Mesenchymal stem cell (in vitro differentiated cells and primary cell): Measurements from ENCODE around the gene RRP15.

Source experiments
- DNase-seq: peaks from one replicate; pipeline ENCODE4 v3.0.0-alpha.2; 2013
- H2AFZ ChIP-seq: one replicate; pipeline ENCODE4 v1.6.1; 2013; ENCODE audit warnings: low read depth, mild to moderate bottlenecking, control low read depth, inconsistent platforms, low read length, moderate library complexity
- H2AK5ac ChIP-seq: 2 replicates; pipeline ENCODE4 v1.6.1; 2013; ENCODE audit warnings: low read length, moderate library complexity, mild to moderate bottlenecking, inconsistent platforms; ENCODE audit not compliant: severe bottlenecking
- H2BK120ac ChIP-seq: one replicate; pipeline ENCODE4 v1.6.1; 2013; ENCODE audit warnings: low read depth, mild to moderate bottlenecking, inconsistent platforms, low read length, moderate library complexity
- H2BK12ac ChIP-seq, 2 experiments: one replicate each; pipeline ENCODE4 v1.6.1; 2013; ENCODE audit warnings: inconsistent platforms in 2 of 2, low read length in 2 of 2, mild to moderate bottlenecking in 2 of 2, moderate library complexity in 2 of 2, control low read depth in 1 of 2
- H2BK15ac ChIP-seq: one replicate; pipeline ENCODE4 v1.6.1; 2013; ENCODE audit warnings: mild to moderate bottlenecking, low read depth, inconsistent platforms; ENCODE audit not compliant: poor library complexity, severe bottlenecking
- H2BK5ac ChIP-seq: 2 replicates; pipeline ENCODE4 v1.6.1; 2013; ENCODE audit warnings: low read depth, mild to moderate bottlenecking, low read length, control low read depth, inconsistent platforms; ENCODE audit not compliant: poor library complexity, severe bottlenecking
- H3K14ac ChIP-seq, 2 experiments: one replicate each; pipeline ENCODE4 v1.6.1; 2013; ENCODE audit warnings: inconsistent platforms in 2 of 2, low read length in 2 of 2, control low read depth in 1 of 2, mild to moderate bottlenecking in 1 of 2, moderate library complexity in 1 of 2
- H3K18ac ChIP-seq, 2 experiments: one replicate each; pipeline ENCODE4 v1.6.1; 2013; ENCODE audit warnings: inconsistent platforms in 2 of 2, low read length in 2 of 2, control low read depth in 1 of 2, low read depth in 1 of 2, mild to moderate bottlenecking in 1 of 2
- H3K23ac ChIP-seq, 2 experiments: one replicate each; pipeline ENCODE4 v1.6.1; 2013; ENCODE audit warnings: inconsistent platforms in 2 of 2, low read length in 2 of 2, mild to moderate bottlenecking in 2 of 2, moderate library complexity in 2 of 2, control low read depth in 1 of 2
- H3K27ac ChIP-seq: 2 replicates; pipeline ENCODE4 v1.5.1; 2013; ENCODE audit warnings: mild to moderate bottlenecking, moderate library complexity, low read length, control low read depth, inconsistent platforms; ENCODE audit not compliant: poor library complexity, severe bottlenecking
- H3K27me3 ChIP-seq, 2 experiments: 2 replicates each; pipeline versions ENCODE4 v1.6.1 to v1.7.0; 2013; ENCODE audit warnings: low read length in 2 of 2, mild to moderate bottlenecking in 2 of 2, moderate library complexity in 2 of 2, control low read depth in 1 of 2, inconsistent platforms in 1 of 2; ENCODE audit not compliant: control insufficient read depth in 1 of 2, insufficient read depth in 1 of 2
- H3K36me3 ChIP-seq, 2 experiments: 2 replicates each; pipeline versions ENCODE4 v1.6.1 to v1.7.0; 2013; ENCODE audit warnings: low read length in 2 of 2, control low read depth in 1 of 2, inconsistent platforms in 1 of 2, low read depth in 1 of 2, mild to moderate bottlenecking in 1 of 2; ENCODE audit not compliant: insufficient read depth in 2 of 2, control insufficient read depth in 1 of 2
- H3K4ac ChIP-seq, 2 experiments: one replicate each; pipeline ENCODE4 v1.6.1; 2013; ENCODE audit warnings: inconsistent platforms in 2 of 2, low read length in 2 of 2, mild to moderate bottlenecking in 2 of 2, moderate library complexity in 2 of 2, control low read depth in 1 of 2, low read depth in 1 of 2
- H3K4me1 ChIP-seq: 2 replicates; pipeline ENCODE4 v1.6.1; 2013; ENCODE audit warnings: low read depth, low read length, control low read depth; ENCODE audit not compliant: control insufficient read depth, insufficient read depth
- H3K4me2 ChIP-seq: 2 replicates; pipeline ENCODE4 v1.6.1; 2013; ENCODE audit warnings: low read length, mild to moderate bottlenecking, inconsistent platforms; ENCODE audit not compliant: poor library complexity, severe bottlenecking
- H3K4me3 ChIP-seq, 2 experiments: 2 replicates each; pipeline versions ENCODE4 v1.5.1 to v1.7.0; 2013; ENCODE audit warnings: low read length in 2 of 2, mild to moderate bottlenecking in 2 of 2, control low read depth in 1 of 2, low read depth in 1 of 2; ENCODE audit not compliant: insufficient read depth in 1 of 2
- H3K79me1 ChIP-seq: replicated peaks from 2 replicates; pipeline ENCODE4 v1.6.1; 2013; ENCODE audit warnings: mild to moderate bottlenecking, control low read depth, low read length, inconsistent platforms; ENCODE audit not compliant: poor library complexity, severe bottlenecking
- H3K9ac ChIP-seq: 2 replicates; pipeline ENCODE4 v1.7.0; 2013; ENCODE audit warnings: mild to moderate bottlenecking, low read length, moderate library complexity
- H3K9me3 ChIP-seq: 2 replicates; pipeline ENCODE4 v1.7.0; 2013; ENCODE audit warnings: mild to moderate bottlenecking, low read length; ENCODE audit not compliant: control insufficient read depth
- H4K8ac ChIP-seq: one replicate; pipeline ENCODE4 v1.6.1; 2013; ENCODE audit warnings: inconsistent platforms, mild to moderate bottlenecking, low read length, moderate library complexity
- H4K91ac ChIP-seq: one replicate; pipeline ENCODE4 v1.6.1; 2013; ENCODE audit warnings: mild to moderate bottlenecking, low read length, inconsistent platforms
- WGBS: methylation state at CpG from one replicate; pipeline ENCODE4 v1.1.7; 2013; ENCODE audit warnings: mixed read lengths; 5-methylcytosine and 5-hydroxymethylcytosine counted together

Gene RRP15

GRCh38 chr1:218364028-218364710 lies 79.1 kb downstream of the RRP15 start:
- WGBS: 87% methylated on average over 8 of the region's 8 CpGs

DNA sequence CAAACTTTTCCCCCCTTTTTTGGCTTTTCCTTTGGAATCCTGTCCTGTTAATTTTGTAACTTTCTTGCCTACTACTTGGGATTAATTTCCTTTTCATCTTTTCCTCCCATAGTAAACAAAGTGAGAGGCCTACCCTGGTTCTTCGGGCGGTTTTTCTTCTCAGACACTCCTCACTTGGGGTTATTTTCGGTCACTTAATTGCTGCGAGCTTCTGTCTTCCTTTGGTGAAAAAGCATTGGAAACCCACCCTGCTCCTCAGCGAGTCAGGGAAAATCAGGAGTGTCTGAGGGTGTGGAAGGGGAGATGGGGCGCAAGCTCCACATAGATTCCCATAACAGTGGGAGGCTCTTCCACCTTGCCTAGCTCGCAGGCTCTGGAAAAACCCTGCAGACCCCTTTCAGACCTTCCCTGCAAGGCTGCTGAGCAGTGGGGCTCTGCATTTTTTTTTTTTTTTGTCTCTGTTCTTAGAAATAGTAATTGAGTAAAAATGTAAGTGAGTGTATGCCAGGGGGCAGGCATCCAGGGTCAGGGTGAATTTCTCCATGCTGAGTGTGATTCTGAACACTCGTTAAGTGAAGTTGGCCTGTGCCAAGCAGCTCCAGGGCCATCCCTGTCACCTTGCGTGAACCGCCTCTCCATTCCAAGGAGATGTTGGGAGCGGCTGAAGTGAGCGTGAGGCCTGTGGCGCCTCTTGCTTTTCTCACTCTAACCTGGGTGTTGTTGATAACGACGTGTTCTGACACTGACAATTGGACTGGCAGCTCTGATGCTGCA lies 80.3 kb downstream of the RRP15 start:
- Histone ChIP-seq H3K4me3 (no peak overlapping the region), H3K23ac (no peak overlapping the region), H2BK120ac (no peak overlapping the region), H3K4ac (no peak overlapping the region), H3K4me2 (peak overlapping the region; percentile 26), H3K27me3 (no peaks in the 10 kb centered on the region), H3K79me1 (peaks cover 4% of the 10 kb centered on the region), H2AK5ac (peak overlapping the region; percentile 85), H3K27ac (peak overlapping the region; percentile 9), H3K4me1 (peaks cover 27% of the 10 kb centered on the region), H4K91ac (peak overlapping the region; percentile 53), H2BK12ac (peak overlapping the region in 1 of 2 experiments; percentile 55), H3K9ac (peak overlapping the region; percentile 15), H2BK15ac (peak overlapping the region; percentile 3), H4K8ac (no peak overlapping the region), H3K18ac (no peak overlapping the region), H3K14ac (no peak overlapping the region), H2AFZ (no peak overlapping the region), H3K9me3 (no peaks in the 10 kb centered on the region), H2BK5ac (no peak overlapping the region), H3K36me3 (peaks cover 0 to 32% of the 10 kb centered on the region in 2 experiments)
- WGBS: 94% methylated on average over 15 of the region's 15 CpGs
- no peak for DNase-seq

More at GRCh38 chr1:218364028-218364710, 79.1 kb downstream of the RRP15 start:
- Histone ChIP-seq H3K14ac (no peak overlapping the region), H4K91ac (no peak overlapping the region), H2AFZ (no peak overlapping the region), H3K4me1 (peaks cover 27% of the 10 kb centered on the region), H3K9me3 (no peaks in the 10 kb centered on the region), H3K4me3 (no peak overlapping the region), H3K79me1 (peaks cover 4% of the 10 kb centered on the region), H3K27me3 (no peaks in the 10 kb centered on the region), H2BK15ac (no peak overlapping the region), H4K8ac (no peak overlapping the region), H3K23ac (no peak overlapping the region), H3K9ac (no peak overlapping the region), H3K18ac (peak overlapping the region in 1 of 2 experiments; percentile 11), H3K4ac (no peak overlapping the region), H2BK120ac (no peak overlapping the region), H2BK12ac (no peak overlapping the region), H3K4me2 (no peak overlapping the region), H2BK5ac (no peak overlapping the region), H3K27ac (peak overlapping the region; percentile 23), H2AK5ac (peak overlapping the region; percentile 21), H3K36me3 (peaks cover 0 to 28% of the 10 kb centered on the region in 2 experiments)
- no peak for DNase-seq

DNA sequence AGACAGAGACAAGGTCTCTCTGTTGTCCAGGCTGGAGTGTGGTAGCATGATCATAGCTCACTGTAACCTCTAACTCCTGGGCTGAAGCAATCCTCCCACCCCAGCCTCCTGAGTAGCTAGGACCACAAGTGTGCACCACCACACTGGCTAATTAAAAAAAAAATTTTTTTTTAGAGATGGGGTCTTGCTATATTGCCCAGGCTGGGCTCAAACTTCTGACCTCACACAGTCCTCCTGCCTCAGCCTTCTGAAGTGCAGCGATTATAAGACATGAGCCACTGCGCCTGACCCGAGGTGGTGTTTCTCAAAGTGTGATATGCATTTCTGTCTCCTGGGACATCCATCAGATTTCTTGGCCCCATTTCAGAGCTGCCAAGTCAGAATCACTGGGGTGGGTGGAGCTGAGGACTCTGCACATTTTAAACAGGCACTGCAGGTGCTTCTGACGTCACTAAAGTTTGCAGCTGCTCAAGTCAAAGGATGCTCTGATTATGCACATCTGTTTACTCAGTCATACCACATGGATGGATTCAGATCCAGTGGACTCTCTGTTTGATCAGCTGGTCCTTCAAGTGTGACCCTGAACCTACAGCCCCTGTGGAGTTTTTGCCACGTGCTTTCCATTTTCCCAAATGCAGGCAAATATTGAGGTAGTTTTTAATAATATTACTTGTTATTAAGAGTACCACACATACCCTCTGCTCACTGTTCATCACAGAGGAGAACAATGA lies 81.4 kb downstream of the RRP15 start:
- no peak overlapping the region for H3K4me2 ChIP-seq
- H2BK5ac ChIP-seq: peak overlapping the region; percentile 24
- no peaks in the 10 kb centered on the region for H3K9me3 ChIP-seq
- H3K14ac ChIP-seq: no peak overlapping the region
- H4K91ac ChIP-seq: no peak overlapping the region
- H3K4me3 ChIP-seq: no peak overlapping the region
- H2AFZ ChIP-seq: no peak overlapping the region
- peaks cover 32% of the 10 kb centered on the region for H3K4me1 ChIP-seq
- no peak overlapping the region for H2BK12ac ChIP-seq
- H3K27me3 ChIP-seq: no peaks in the 10 kb centered on the region
- no peak overlapping the region for H3K4ac ChIP-seq
- peak overlapping the region; percentile 96 for H3K27ac ChIP-seq
- H3K18ac ChIP-seq: no peak overlapping the region
- DNase-seq: no peak
- peak overlapping the region; percentile 88 for H2AK5ac ChIP-seq
- H4K8ac ChIP-seq: no peak overlapping the region
- H3K9ac ChIP-seq: no peak overlapping the region
- H3K36me3 ChIP-seq: peaks cover 0 to 36% of the 10 kb centered on the region in 2 experiments
- no peak overlapping the region for H2BK15ac ChIP-seq
- no peak overlapping the region for H2BK120ac ChIP-seq
- 95% methylated on average over 4 of the region's 5 CpGs for WGBS
- no peak overlapping the region for H3K23ac ChIP-seq
- peaks cover 4% of the 10 kb centered on the region for H3K79me1 ChIP-seq

- Histone ChIP-seq H3K36me3 (peaks cover 0 to 36% of the 10 kb centered on the region in 2 experiments), H2BK120ac (no peak overlapping the region), H3K27me3 (no peaks in the 10 kb centered on the region), H2BK5ac (no peak overlapping the region), H3K79me1 (peaks cover under 1% of the 10 kb centered on the region), H4K8ac (no peak overlapping the region), H2BK12ac (no peak overlapping the region), H3K27ac (peak overlapping the region; percentile 96), H3K9ac (no peak overlapping the region), H3K4me1 (peaks cover 32% of the 10 kb centered on the region), H3K4me3 (no peak overlapping the region), H2BK15ac (no peak overlapping the region), H3K14ac (no peak overlapping the region), H2AK5ac (no peak overlapping the region), H3K4ac (no peak overlapping the region), H3K18ac (no peak overlapping the region), H3K4me2 (no peak overlapping the region), H4K91ac (no peak overlapping the region), H2AFZ (no peak overlapping the region), H3K9me3 (no peaks in the 10 kb centered on the region), H3K23ac (no peak overlapping the region)
- WGBS: 49% methylated on average over 4 of the region's 4 CpGs
- peak; percentile 8 for DNase-seq
These were observed 82.0 kb downstream of the RRP15 start for GRCh38 chr1:218367118-218367517.
